ENCODE results near the gene SEPTIN5. TPM values are rescaled to one million over a fixed set of nuclear protein-coding genes. Genes with fewer than 3 reads are reported as not detected.
"Not testable (repeated sequence)": the region's sequence is repeated elsewhere in the genome, so short reads cannot be mapped to it uniquely, and the experiment has no call there.

SEPTIN5 gene
- total RNA-seq, 1 donor from 2014 or later, result 0.44 TPM

- Mint-ChIP-seq H3K27ac (peak overlapping the region; percentile 15), H3K36me3 (ENCODE audit: low read depth) (no peaks in the 10 kb centered on the region), H3K4me1 (peaks cover 2% of the 10 kb centered on the region), H3K9me3 (no peaks in the 10 kb centered on the region), H3K4me3 (no peak overlapping the region), H3K27me3 (peaks cover 37% of the 10 kb centered on the region)
- DNase-seq, result no peak
- intact Hi-C loops (cut with micrococcal nuclease), result no loop called here
Measured at GRCh38 chr22:19724927-19725661, 10.8 kb downstream of the SEPTIN5 start.

GRCh38 chr22:19726064-19726788 is 11.9 kb downstream of the SEPTIN5 start:
- H3K27ac Mint-ChIP-seq; H3K9me3 Mint-ChIP-seq; H3K4me1 Mint-ChIP-seq; H3K4me3 Mint-ChIP-seq; DNase-seq; H3K36me3 Mint-ChIP-seq (ENCODE audit: low read depth); intact Hi-C loops (cut with micrococcal nuclease): not testable (repeated sequence)
- H3K27me3 Mint-ChIP-seq, result peaks cover 27% of the 10 kb centered on the region

- H3K4me3 Mint-ChIP-seq, result no peak overlapping the region
- H3K36me3 Mint-ChIP-seq (ENCODE audit: low read depth), result no peaks in the 10 kb centered on the region
- no peak overlapping the region for H3K27ac Mint-ChIP-seq
- intact Hi-C loops (cut with micrococcal nuclease), result no loop called here
- no peaks in the 10 kb centered on the region for H3K9me3 Mint-ChIP-seq
- peaks cover 22% of the 10 kb centered on the region for H3K27me3 Mint-ChIP-seq
- DNase-seq, result no peak
- H3K4me1 Mint-ChIP-seq, result peaks cover 7% of the 10 kb centered on the region
Measured at GRCh38 chr22:19727310-19728150, 13.2 kb downstream of the SEPTIN5 start.

- DNase-seq, result no peak
- H3K9me3 Mint-ChIP-seq, result no peaks in the 10 kb centered on the region
- no peak overlapping the region for H3K27ac Mint-ChIP-seq
- no peak overlapping the region for H3K4me3 Mint-ChIP-seq
- peaks cover 19% of the 10 kb centered on the region for H3K27me3 Mint-ChIP-seq
- intact Hi-C loops (cut with micrococcal nuclease), result no loop called here
- no peaks in the 10 kb centered on the region for H3K36me3 Mint-ChIP-seq (ENCODE audit: low read depth)
- H3K4me1 Mint-ChIP-seq, result peaks cover 5% of the 10 kb centered on the region
Measured at GRCh38 chr22:19728271-19728670, 14.0 kb downstream of the SEPTIN5 start.

- H3K27me3 Mint-ChIP-seq, result peaks cover 17% of the 10 kb centered on the region
- H3K36me3 Mint-ChIP-seq (ENCODE audit: low read depth), result no peaks in the 10 kb centered on the region
- peaks cover 5% of the 10 kb centered on the region for H3K4me1 Mint-ChIP-seq
- no peak for DNase-seq
- intact Hi-C loops (cut with micrococcal nuclease), result no loop called here
- H3K4me3 Mint-ChIP-seq, result no peak overlapping the region
- no peaks in the 10 kb centered on the region for H3K9me3 Mint-ChIP-seq
- no peak overlapping the region for H3K27ac Mint-ChIP-seq
Measured at GRCh38 chr22:19728836-19729235, 14.5 kb downstream of the SEPTIN5 start.

GRCh38 chr22:19729507-19729906 is 15.2 kb downstream of the SEPTIN5 start:
- DNase-seq, result peak; percentile 55
- H3K27ac Mint-ChIP-seq, result no peak overlapping the region
- no peak overlapping the region for H3K4me3 Mint-ChIP-seq
- peaks cover 16% of the 10 kb centered on the region for H3K27me3 Mint-ChIP-seq
- H3K36me3 Mint-ChIP-seq (ENCODE audit: low read depth), result no peaks in the 10 kb centered on the region
- H3K4me1 Mint-ChIP-seq, result peaks cover 5% of the 10 kb centered on the region
- intact Hi-C loops (cut with micrococcal nuclease), result no loop called here
- no peaks in the 10 kb centered on the region for H3K9me3 Mint-ChIP-seq

GRCh38 chr22:19730198-19730597 is 15.9 kb downstream of the SEPTIN5 start:
- Mint-ChIP-seq H3K27me3 (peaks cover 9% of the 10 kb centered on the region), H3K9me3 (no peaks in the 10 kb centered on the region), H3K4me1 (peaks cover 5% of the 10 kb centered on the region), H3K27ac (no peak overlapping the region), H3K4me3 (peak overlapping the region; percentile 82), H3K36me3 (ENCODE audit: low read depth) (no peaks in the 10 kb centered on the region)
- intact Hi-C loops (cut with micrococcal nuclease), result loop anchor here (1.0 kb wide), 1 partner anchor 180 kb away; no protein-coding TSS in a partner anchor
- no peak for DNase-seq

- Mint-ChIP-seq H3K4me3 (peak overlapping the region; percentile 82), H3K27me3 (peaks cover 5% of the 10 kb centered on the region), H3K27ac (no peak overlapping the region), H3K9me3 (no peaks in the 10 kb centered on the region), H3K4me1 (peaks cover 5% of the 10 kb centered on the region), H3K36me3 (ENCODE audit: low read depth) (no peaks in the 10 kb centered on the region)
- intact Hi-C loops (cut with micrococcal nuclease), result loop anchor here (1.0 kb wide), 1 partner anchor 179 kb away; no protein-coding TSS in a partner anchor
- peak; percentile 94 for DNase-seq
Measured at GRCh38 chr22:19730655-19731360, 16.5 kb downstream of the SEPTIN5 start.

- H3K27me3 Mint-ChIP-seq, result peaks cover 5% of the 10 kb centered on the region
- no peak for DNase-seq
- H3K36me3 Mint-ChIP-seq (ENCODE audit: low read depth), result no peaks in the 10 kb centered on the region
- peaks cover 5% of the 10 kb centered on the region for H3K4me1 Mint-ChIP-seq
- intact Hi-C loops (cut with micrococcal nuclease), result no loop called here
- H3K9me3 Mint-ChIP-seq, result no peaks in the 10 kb centered on the region
- no peak overlapping the region for H3K4me3 Mint-ChIP-seq
- H3K27ac Mint-ChIP-seq, result no peak overlapping the region
Measured at GRCh38 chr22:19731361-19732135, 17.2 kb downstream of the SEPTIN5 start.

- Mint-ChIP-seq H3K4me3 (no peak overlapping the region), H3K27me3 (peaks cover 4% of the 10 kb centered on the region), H3K36me3 (ENCODE audit: low read depth) (no peaks in the 10 kb centered on the region), H3K4me1 (peaks cover 5% of the 10 kb centered on the region), H3K9me3 (no peaks in the 10 kb centered on the region), H3K27ac (no peak overlapping the region)
- intact Hi-C loops (cut with micrococcal nuclease), result no loop called here
- no peak for DNase-seq
Measured at GRCh38 chr22:19732403-19733113, 18.3 kb downstream of the SEPTIN5 start.

- no peak for DNase-seq
- no peak overlapping the region for H3K4me3 Mint-ChIP-seq
- H3K4me1 Mint-ChIP-seq, result peaks cover 5% of the 10 kb centered on the region
- intact Hi-C loops (cut with micrococcal nuclease), result no loop called here
- no peak overlapping the region for H3K27ac Mint-ChIP-seq
- no peaks in the 10 kb centered on the region for H3K36me3 Mint-ChIP-seq (ENCODE audit: low read depth)
- H3K9me3 Mint-ChIP-seq, result no peaks in the 10 kb centered on the region
- H3K27me3 Mint-ChIP-seq, result peaks cover 1% of the 10 kb centered on the region
Measured at GRCh38 chr22:19733755-19734154, 19.5 kb downstream of the SEPTIN5 start.

- Mint-ChIP-seq H3K27me3 (peaks cover 1% of the 10 kb centered on the region), H3K4me3 (no peak overlapping the region), H3K36me3 (ENCODE audit: low read depth) (no peaks in the 10 kb centered on the region), H3K4me1 (peaks cover 5% of the 10 kb centered on the region), H3K27ac (no peak overlapping the region), H3K9me3 (no peaks in the 10 kb centered on the region)
- intact Hi-C loops (cut with micrococcal nuclease), result no loop called here
- no peak for DNase-seq
Measured at GRCh38 chr22:19734163-19734562, 19.9 kb downstream of the SEPTIN5 start.

All from activated CD4-positive, alpha-beta T cell treated with anti-CD3 and anti-CD28 coated beads, Interleukin-2, amount 10 ng/mL, durations not matched to agents 24 days and 14 days (primary cell).